Measurements from ENCODE around the gene SLC7A1.

Gene SLC7A1

GRCh38 chr13:29510651-29511084 lies 84.8 kb downstream of the SLC7A1 start:
- Mint-ChIP-seq H3K27me3 (ENCODE audit: low read depth, poor library complexity) (no peaks in the 10 kb centered on the region), H3K9me3 (no peaks in the 10 kb centered on the region), H3K4me1 (peaks cover 70% of the 10 kb centered on the region), H3K27ac (no peak overlapping the region), H3K4me3 (no peak overlapping the region), H3K36me3 (ENCODE audit: low read depth) (peaks cover 9% of the 10 kb centered on the region)
- no peak for TF ChIP-seq CTCF (IDR thresholded peaks at IDR 0.05)
- DNase-seq = no peak

- Mint-ChIP-seq H3K4me1 (peaks cover 70% of the 10 kb centered on the region), H3K27ac (no peak overlapping the region), H3K9me3 (no peaks in the 10 kb centered on the region), H3K36me3 (ENCODE audit: low read depth) (peaks cover 9% of the 10 kb centered on the region), H3K4me3 (no peak overlapping the region), H3K27me3 (ENCODE audit: low read depth, poor library complexity) (no peaks in the 10 kb centered on the region)
- no peak for DNase-seq
- TF ChIP-seq CTCF (IDR thresholded peaks at IDR 0.05) = no peak
Measured at GRCh38 chr13:29509999-29510589, 85.4 kb downstream of the SLC7A1 start.

- Mint-ChIP-seq H3K27ac (no peak overlapping the region), H3K36me3 (ENCODE audit: low read depth) (peaks cover 7% of the 10 kb centered on the region), H3K4me3 (no peak overlapping the region), H3K4me1 (peaks cover 69% of the 10 kb centered on the region), H3K27me3 (ENCODE audit: low read depth, poor library complexity) (peaks cover 2% of the 10 kb centered on the region), H3K9me3 (no peaks in the 10 kb centered on the region)
- no peak for DNase-seq
- no peak for TF ChIP-seq CTCF (IDR thresholded peaks at IDR 0.05)
Measured at GRCh38 chr13:29508876-29509252, 86.6 kb downstream of the SLC7A1 start.

GRCh38 chr13:29508130-29508875 lies 87.2 kb downstream of the SLC7A1 start:
- no peaks in the 10 kb centered on the region for H3K9me3 Mint-ChIP-seq
- no peak overlapping the region for H3K4me3 Mint-ChIP-seq
- TF ChIP-seq CTCF (IDR thresholded peaks at IDR 0.05) = peak; percentile 97
- H3K4me1 Mint-ChIP-seq = peaks cover 69% of the 10 kb centered on the region
- H3K27ac Mint-ChIP-seq = no peak overlapping the region
- H3K27me3 Mint-ChIP-seq (ENCODE audit: low read depth, poor library complexity) = peaks cover 8% of the 10 kb centered on the region
- peak; percentile 91 for DNase-seq
- peaks cover 1% of the 10 kb centered on the region for H3K36me3 Mint-ChIP-seq (ENCODE audit: low read depth)

- Mint-ChIP-seq H3K9me3 (no peaks in the 10 kb centered on the region), H3K27ac (no peak overlapping the region), H3K4me3 (no peak overlapping the region), H3K36me3 (ENCODE audit: low read depth) (no peaks in the 10 kb centered on the region), H3K4me1 (peaks cover 64% of the 10 kb centered on the region), H3K27me3 (ENCODE audit: low read depth, poor library complexity) (peaks cover 8% of the 10 kb centered on the region)
- TF ChIP-seq CTCF (IDR thresholded peaks at IDR 0.05) = no peak
- no peak for DNase-seq
Measured at GRCh38 chr13:29507356-29507755, 88.1 kb downstream of the SLC7A1 start.

GRCh38 chr13:29505950-29506349 lies 89.5 kb downstream of the SLC7A1 start:
- no peak for DNase-seq

More at GRCh38 chr13:29505950-29506349, 89.5 kb downstream of the SLC7A1 start:
- Mint-ChIP-seq H3K27ac (no peak overlapping the region), H3K36me3 (ENCODE audit: low read depth) (no peaks in the 10 kb centered on the region), H3K4me3 (no peak overlapping the region), H3K4me1 (peaks cover 49% of the 10 kb centered on the region), H3K27me3 (ENCODE audit: low read depth, poor library complexity) (peaks cover 8% of the 10 kb centered on the region), H3K9me3 (no peaks in the 10 kb centered on the region)
- no peak for TF ChIP-seq CTCF (IDR thresholded peaks at IDR 0.05)
